CD4-positive, alpha-beta T cell (primary cell): ENCODE data around the gene KIF11. TPM values are rescaled to one million over a fixed set of nuclear protein-coding genes. Genes with fewer than 3 reads are reported as not detected.

ENCODE experiments used
- ATAC-seq: fragments of 200-7000 bp; cut with Tn5 transposase; one replicate; pipeline ENCODE4 v1.10.0; 2022; ENCODE audit warnings: mild to moderate bottlenecking; ENCODE audit not compliant: poor library complexity
- CTCF ChIA-PET: fragments of 350-600 bp; sonication (Branson Sonifier 250); formaldehyde crosslinking; loops from one replicate; lab custom pipeline; 2021; ENCODE audit warnings: antibody characterized with exemption, inconsistent platforms; lab: Charles Lee
- POLR2A ChIA-PET: fragments of 350-600 bp; sonication (Branson Sonifier 250); formaldehyde crosslinking; loops from one replicate; lab custom pipeline; 2021; ENCODE audit warnings: antibody characterized with exemption, inconsistent platforms; lab: Charles Lee
- DNase-seq, 14 experiments: peaks; one replicate each; pipeline ENCODE4 v3.0.0-alpha.2; 2013 to 2020; ENCODE audit warnings: mixed read lengths in 2 of 14
- H3K27ac ChIP-seq, 2 donors: one replicate each; pipeline versions ENCODE4 v1.5.1 to v1.7.0; 2013; ENCODE audit warnings: low read length in 2 of 2, low read depth in 1 of 2, mild to moderate bottlenecking in 1 of 2
- H3K27me3 ChIP-seq, 2 experiments: 1 replicate in 1 of 2; 2 replicates in 1 of 2; pipeline versions ENCODE4 v1.6.1 to v1.7.0; 2013; ENCODE audit warnings: low read length in 2 of 2, control low read depth in 1 of 2, mild to moderate bottlenecking in 1 of 2, moderate library complexity in 1 of 2; ENCODE audit not compliant: insufficient read depth in 2 of 2, control insufficient read depth in 1 of 2
- H3K36me3 ChIP-seq: one replicate; pipeline ENCODE4 v1.6.1; 2013; ENCODE audit warnings: low read length, control low read depth; ENCODE audit not compliant: insufficient read depth
- H3K4me1 ChIP-seq: one replicate; pipeline ENCODE4 v1.6.1; 2013; ENCODE audit warnings: low read length, control low read depth; ENCODE audit not compliant: insufficient read depth
- H3K4me3 ChIP-seq: one replicate; pipeline ENCODE4 v1.5.1; 2013; ENCODE audit warnings: mild to moderate bottlenecking, low read length, moderate library complexity
- H3K9me3 ChIP-seq, 2 experiments: 1 replicate in 1 of 2; 2 replicates in 1 of 2; pipeline versions ENCODE4 v1.6.1 to v1.7.0; 2013; ENCODE audit warnings: low read length in 2 of 2, mild to moderate bottlenecking in 2 of 2, control low read depth in 1 of 2, moderate library complexity in 1 of 2; ENCODE audit not compliant: control insufficient read depth in 1 of 2, insufficient read depth in 1 of 2
- H3K27ac Mint-ChIP-seq: one replicate; pipeline ENCODE4 v1.8.0; 2020; ENCODE audit warnings: mixed read lengths
- H3K27me3 Mint-ChIP-seq: one replicate; pipeline ENCODE4 v1.8.0; 2021; ENCODE audit warnings: mixed read lengths
- H3K36me3 Mint-ChIP-seq: one replicate; pipeline ENCODE4 v1.8.0; 2021; ENCODE audit warnings: low read depth, mixed read lengths
- H3K4me1 Mint-ChIP-seq: one replicate; pipeline ENCODE4 v1.8.0; 2021; ENCODE audit warnings: low read depth, mixed read lengths
- H3K4me3 Mint-ChIP-seq: one replicate; pipeline ENCODE4 v1.8.0; 2020; ENCODE audit warnings: mild to moderate bottlenecking, mixed read lengths
- H3K9me3 Mint-ChIP-seq: one replicate; pipeline ENCODE4 v1.8.0; 2020; ENCODE audit warnings: mixed read lengths
- intact Hi-C, 2 experiments: fragments of 100-400 bp; cut with DNase I in 1 of 2; cut with micrococcal nuclease in 1 of 2; formaldehyde crosslinking; loops; one replicate each; pipeline versions ENCODE4 v1.15.1 to v1.9.0; 2023 to 2025; cut with DNase I, micrococcal nuclease
- total RNA-seq, 174 experiments: library from RNA in 2 of 174; stranded (reverse) in 2 of 174; gene quantifications; one replicate each; pipeline ENCODE4 v1.2.3 and lab custom pipeline; 2021 to 2026
- TF ChIP-seq, protein P1 (sequence below): fragments of 200-600 bp; IDR thresholded peaks from one replicate; pipeline ENCODE4 v1.8.0; 2022; ENCODE audit warnings: antibody characterized with exemption, mild to moderate bottlenecking

KIF11 gene
- total RNA-seq, 2 experiments from 2014 or later = 0.38 to 0.47 TPM

DNA sequence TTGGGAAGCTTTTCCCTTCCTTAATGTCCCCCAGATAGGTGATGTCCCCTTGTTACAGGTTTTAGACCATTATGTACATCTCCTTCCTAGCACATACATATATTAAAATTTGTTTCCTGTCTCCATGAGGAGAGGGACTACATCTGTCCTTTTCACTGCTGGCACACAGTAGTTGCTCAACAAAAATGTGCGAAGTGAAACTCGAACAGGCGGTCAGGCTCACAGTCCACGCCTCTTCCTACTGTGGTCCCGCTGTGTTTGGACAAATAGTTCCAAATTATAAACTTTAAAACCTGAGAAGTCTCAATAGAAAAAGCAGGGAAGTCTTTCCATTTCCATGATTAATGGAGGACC, 95.6 kb downstream of the KIF11 start:
- Mint-ChIP-seq H3K4me3 (peak overlapping the region; percentile 82), H3K27ac (no peak overlapping the region), H3K4me1 (peaks cover 32% of the 10 kb centered on the region), H3K27me3 (peaks cover 80% of the 10 kb centered on the region), H3K36me3 (no peaks in the 10 kb centered on the region), H3K9me3 (peaks cover 5% of the 10 kb centered on the region)
- no peak for ATAC-seq
- peaks cover 36 to 47% of the 10 kb centered on the region in 2 experiments for H3K27me3 ChIP-seq
- TF ChIP-seq, protein P1, sequence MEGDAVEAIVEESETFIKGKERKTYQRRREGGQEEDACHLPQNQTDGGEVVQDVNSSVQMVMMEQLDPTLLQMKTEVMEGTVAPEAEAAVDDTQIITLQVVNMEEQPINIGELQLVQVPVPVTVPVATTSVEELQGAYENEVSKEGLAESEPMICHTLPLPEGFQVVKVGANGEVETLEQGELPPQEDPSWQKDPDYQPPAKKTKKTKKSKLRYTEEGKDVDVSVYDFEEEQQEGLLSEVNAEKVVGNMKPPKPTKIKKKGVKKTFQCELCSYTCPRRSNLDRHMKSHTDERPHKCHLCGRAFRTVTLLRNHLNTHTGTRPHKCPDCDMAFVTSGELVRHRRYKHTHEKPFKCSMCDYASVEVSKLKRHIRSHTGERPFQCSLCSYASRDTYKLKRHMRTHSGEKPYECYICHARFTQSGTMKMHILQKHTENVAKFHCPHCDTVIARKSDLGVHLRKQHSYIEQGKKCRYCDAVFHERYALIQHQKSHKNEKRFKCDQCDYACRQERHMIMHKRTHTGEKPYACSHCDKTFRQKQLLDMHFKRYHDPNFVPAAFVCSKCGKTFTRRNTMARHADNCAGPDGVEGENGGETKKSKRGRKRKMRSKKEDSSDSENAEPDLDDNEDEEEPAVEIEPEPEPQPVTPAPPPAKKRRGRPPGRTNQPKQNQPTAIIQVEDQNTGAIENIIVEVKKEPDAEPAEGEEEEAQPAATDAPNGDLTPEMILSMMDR = no peak
- no peak for DNase-seq
- CTCF ChIA-PET = no interaction called here
- POLR2A ChIA-PET = no interaction called here
- peaks cover 37% of the 10 kb centered on the region for H3K4me1 ChIP-seq
- intact Hi-C loops = no loop called here
- H3K27ac ChIP-seq = no peak overlapping the region
- H3K4me3 ChIP-seq = peak overlapping the region; percentile 57
- peaks cover 0 to 24% of the 10 kb centered on the region in 2 experiments for H3K9me3 ChIP-seq
- H3K36me3 ChIP-seq = no peaks in the 10 kb centered on the region

DNA sequence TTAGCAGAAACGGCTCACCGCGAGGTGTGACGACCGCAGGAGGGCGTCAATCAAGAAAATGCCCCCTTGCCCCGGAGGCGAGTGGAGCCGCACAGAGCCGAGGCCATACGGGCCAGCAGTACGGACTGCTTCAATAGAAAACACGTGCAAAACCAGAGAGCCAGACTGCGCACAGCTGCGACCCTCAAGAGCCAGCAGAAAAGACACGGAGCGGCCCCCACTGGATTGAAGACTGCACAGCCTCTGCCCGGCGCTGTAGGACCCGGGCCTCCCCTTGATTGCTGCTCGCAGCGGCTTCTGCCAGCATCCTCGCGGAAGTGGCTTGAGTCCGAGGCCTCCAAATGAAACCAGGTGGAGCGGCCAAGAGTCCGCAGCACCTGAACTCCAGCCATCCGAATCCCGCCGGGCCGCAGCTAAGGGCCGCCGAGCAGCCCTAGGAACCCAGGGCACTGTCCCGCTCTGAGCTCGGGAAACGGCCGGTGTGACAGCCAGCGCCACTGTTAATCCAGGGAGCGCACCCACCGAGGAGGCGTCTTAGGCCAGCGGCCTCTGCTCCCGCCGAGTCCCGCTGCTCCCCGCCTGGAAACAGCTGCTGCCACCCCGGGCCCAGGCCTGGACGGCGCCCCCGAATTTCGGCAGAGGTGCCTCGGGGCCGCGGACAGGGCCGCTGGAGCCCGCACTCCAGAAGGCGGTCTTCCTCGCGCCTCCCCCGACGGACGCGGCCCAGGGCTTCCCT, 96.2 kb downstream of the KIF11 start:
- H3K27me3 ChIP-seq = peaks cover 36 to 52% of the 10 kb centered on the region in 2 experiments
- CTCF ChIA-PET = no interaction called here
- Mint-ChIP-seq H3K4me3 (peak overlapping the region; percentile 82), H3K27me3 (peaks cover 82% of the 10 kb centered on the region), H3K36me3 (no peaks in the 10 kb centered on the region), H3K4me1 (peaks cover 32% of the 10 kb centered on the region), H3K27ac (no peak overlapping the region), H3K9me3 (peaks cover 5% of the 10 kb centered on the region)
- intact Hi-C loops = no loop called here
- peaks cover 37% of the 10 kb centered on the region for H3K4me1 ChIP-seq
- H3K27ac ChIP-seq = no peak overlapping the region
- DNase-seq (peak in 3 of 14 experiments; percentile 4 to 32 (median 29)), ATAC-seq (peak; percentile 16)
- no peaks in the 10 kb centered on the region for H3K36me3 ChIP-seq
- TF ChIP-seq, protein P1 = no peak
- POLR2A ChIA-PET = no interaction called here
- peak overlapping the region; percentile 57 for H3K4me3 ChIP-seq
- H3K9me3 ChIP-seq = peaks cover 0 to 24% of the 10 kb centered on the region in 2 experiments

DNA sequence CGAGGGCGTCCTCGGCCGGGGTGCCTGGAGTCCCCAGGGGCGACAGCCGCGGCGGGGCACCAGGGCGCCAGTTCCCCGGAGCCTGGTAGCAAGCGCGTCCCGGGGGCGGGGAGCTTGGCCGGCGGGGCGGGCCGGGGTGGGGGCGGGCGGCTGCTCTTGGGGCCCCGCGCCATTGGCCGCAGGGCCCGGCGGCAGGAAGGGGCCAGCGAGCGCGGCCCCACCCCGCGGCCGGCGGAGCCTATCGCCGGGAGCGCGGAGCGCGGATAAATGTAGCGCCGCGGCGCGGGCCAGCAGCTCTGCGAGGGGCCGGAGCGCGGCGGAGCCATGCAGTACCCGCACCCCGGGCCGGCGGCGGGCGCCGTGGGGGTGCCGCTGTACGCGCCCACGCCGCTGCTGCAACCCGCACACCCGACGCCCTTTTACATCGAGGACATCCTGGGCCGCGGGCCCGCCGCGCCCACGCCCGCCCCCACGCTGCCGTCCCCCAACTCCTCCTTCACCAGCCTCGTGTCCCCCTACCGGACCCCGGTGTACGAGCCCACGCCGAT, 96.8 kb downstream of the KIF11 start, which contains the start of gene HHEX:
Gene HHEX, plus strand, starts transcription at position 293 of the 548 bp plus-strand sequence. Its CDS starts 32 bp downstream, at position 325.
- H3K4me1 ChIP-seq = peaks cover 37% of the 10 kb centered on the region
- TF ChIP-seq, protein P1 = no peak
- peaks cover 36 to 59% of the 10 kb centered on the region in 2 experiments for H3K27me3 ChIP-seq
- peak within 1 kb of the TSS; percentile 57 for H3K4me3 ChIP-seq
- Mint-ChIP-seq H3K36me3 (no peaks in the 10 kb centered on the region), H3K4me3 (peak within 1 kb of the TSS; percentile 85), H3K27ac (no peak within 1 kb of the TSS), H3K27me3 (peaks cover 83% of the 10 kb centered on the region), H3K9me3 (peaks cover 5% of the 10 kb centered on the region), H3K4me1 (peaks cover 32% of the 10 kb centered on the region)
- POLR2A ChIA-PET = interaction anchor here (1.3 to 2.1 kb wide), 2 partner anchors 10 to 99 kb away, joined by 3 to 7 read pairs; no protein-coding TSS in a partner anchor
- H3K9me3 ChIP-seq = peaks cover 0 to 24% of the 10 kb centered on the region in 2 experiments
- DNase-seq = peak in 6 of 14 experiments; percentile 18 to 71 (median 43)
- peak; percentile 39 for ATAC-seq
- H3K27ac ChIP-seq = no peak within 1 kb of the TSS
- H3K36me3 ChIP-seq = no peaks in the 10 kb centered on the region
- intact Hi-C loops = no loop called here
- CTCF ChIA-PET = no interaction called here
